WI38 (cell line): ENCODE data around the gene ATP6V0D1.
A peak's percentile ranks its signal among the peaks of the same experiment; 100 is the strongest.

Experiments used
- H3K4me3 ChIP-seq: 2 replicates; pipeline ENCODE4 v1.5.1; 2011; ENCODE audit warnings: low read depth, mild to moderate bottlenecking, control low read depth, low read length
- CTCF ChIP-seq: IDR thresholded peaks from 2 replicates; pipeline ENCODE4 v1.5.1; 2012; ENCODE audit warnings: low read depth, mild to moderate bottlenecking, control low read depth, low read length

Gene ATP6V0D1

GRCh38 chr16:67430504-67430976 is 50.4 kb downstream of the ATP6V0D1 start:
- peak overlapping the region; percentile 33; the same call in 1 of the 2 replicates for H3K4me3 ChIP-seq

GRCh38 chr16:67429799-67430503 is 51.0 kb downstream of the ATP6V0D1 start:
- no peak for TF ChIP-seq CTCF
- H3K4me3 ChIP-seq, result peak overlapping the region; percentile 33; the same call in 1 of the 2 replicates

More at GRCh38 chr16:67430504-67430976, 50.4 kb downstream of the ATP6V0D1 start:
- TF ChIP-seq CTCF, result no peak

GRCh38 chr16:67429053-67429798 is 51.7 kb downstream of the ATP6V0D1 start:
- H3K4me3 ChIP-seq, result no peak overlapping the region
- no peak for TF ChIP-seq CTCF

- H3K4me3 ChIP-seq, result no peak overlapping the region
- TF ChIP-seq CTCF, result peak; percentile 89
These were observed 52.7 kb downstream of the ATP6V0D1 start for GRCh38 chr16:67428146-67428731.

- no peak overlapping the region for H3K4me3 ChIP-seq
- TF ChIP-seq CTCF, result no peak
These were observed 54.0 kb downstream of the ATP6V0D1 start for GRCh38 chr16:67426950-67427349.

GRCh38 chr16:67426022-67426421 is 54.9 kb downstream of the ATP6V0D1 start:
- no peak overlapping the region for H3K4me3 ChIP-seq
- TF ChIP-seq CTCF, result no peak
